ENCODE results near the gene CDH1. TPM values are rescaled to one million over a fixed set of nuclear protein-coding genes. Genes with fewer than 3 reads are reported as not detected.
A peak's percentile ranks its signal among the peaks of the same experiment; 100 is the strongest.

CDH1 gene
- polyA plus RNA-seq, 1 experiment: 0.06 TPM

DNA sequence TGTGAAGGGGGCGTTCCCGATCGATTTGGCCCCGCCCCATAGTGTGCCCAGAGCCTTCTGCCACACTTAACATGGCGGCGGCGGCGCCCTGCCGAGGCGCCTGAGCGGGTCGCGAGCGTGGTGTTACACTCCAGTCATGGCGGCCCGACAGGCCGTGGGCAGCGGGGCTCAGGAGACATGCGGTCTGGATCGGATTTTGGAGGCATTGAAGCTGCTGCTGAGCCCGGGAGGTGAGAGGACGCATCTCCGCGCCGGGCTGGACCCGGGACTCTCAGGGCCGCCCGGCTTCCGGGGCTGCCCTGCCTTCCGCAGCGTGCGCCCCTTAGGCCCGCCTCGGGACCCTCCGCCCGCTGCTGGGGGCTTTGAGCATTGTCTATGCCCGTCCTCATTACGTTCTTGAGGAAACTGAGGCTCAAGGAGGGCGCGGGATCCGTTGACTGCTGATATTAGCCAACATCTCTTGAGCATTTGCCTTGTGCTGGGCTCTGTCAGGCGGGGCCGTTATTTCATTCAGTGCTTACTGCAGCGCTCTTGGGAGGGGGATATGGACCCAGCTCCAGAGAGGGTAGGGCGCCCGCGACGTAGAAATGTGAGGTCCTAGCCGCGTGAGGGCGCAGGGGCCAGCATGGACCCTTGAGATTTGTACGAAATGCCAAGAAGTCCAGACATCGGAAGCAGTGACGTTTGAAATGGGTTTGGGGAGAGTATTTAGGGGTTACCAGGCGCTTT lies 106.6 kb downstream of the CDH1 start, which contains the start of gene TANGO6:
Gene TANGO6 (plus strand): TSS at position 50 of the 729 bp plus-strand sequence. CDS start 87 bp downstream, at position 137.
- Histone ChIP-seq H3K27me3 (ENCODE audit: control insufficient read depth, insufficient read depth, low read length) (no peaks in the 10 kb centered on the region), H3K27ac (ENCODE audit: low read depth, low read length) (peak within 1 kb of the TSS; percentile 85), H3K4me3 (ENCODE audit: low read depth, low read length) (peak within 1 kb of the TSS; percentile 89), H3K9me3 (ENCODE audit: control insufficient read depth, insufficient read depth, low read length) (no peaks in the 10 kb centered on the region)
- POLR2A ChIA-PET: interaction anchor here (0.6 to 0.7 kb wide), 3 partner anchors 57 to 280 kb away, joined by 3 to 4 read pairs (median 4); no protein-coding TSS in a partner anchor
- no peak for DNase-seq (ENCODE audit: low read depth, low spot score)
- CTCF ChIA-PET: interaction anchor here (0.6 to 5.6 kb wide), 11 partner anchors 9 to 365 kb away, joined by 3 to 182 read pairs (median 4); partner anchors contain the start of gene HAS3
- TF ChIP-seq, protein P1, sequence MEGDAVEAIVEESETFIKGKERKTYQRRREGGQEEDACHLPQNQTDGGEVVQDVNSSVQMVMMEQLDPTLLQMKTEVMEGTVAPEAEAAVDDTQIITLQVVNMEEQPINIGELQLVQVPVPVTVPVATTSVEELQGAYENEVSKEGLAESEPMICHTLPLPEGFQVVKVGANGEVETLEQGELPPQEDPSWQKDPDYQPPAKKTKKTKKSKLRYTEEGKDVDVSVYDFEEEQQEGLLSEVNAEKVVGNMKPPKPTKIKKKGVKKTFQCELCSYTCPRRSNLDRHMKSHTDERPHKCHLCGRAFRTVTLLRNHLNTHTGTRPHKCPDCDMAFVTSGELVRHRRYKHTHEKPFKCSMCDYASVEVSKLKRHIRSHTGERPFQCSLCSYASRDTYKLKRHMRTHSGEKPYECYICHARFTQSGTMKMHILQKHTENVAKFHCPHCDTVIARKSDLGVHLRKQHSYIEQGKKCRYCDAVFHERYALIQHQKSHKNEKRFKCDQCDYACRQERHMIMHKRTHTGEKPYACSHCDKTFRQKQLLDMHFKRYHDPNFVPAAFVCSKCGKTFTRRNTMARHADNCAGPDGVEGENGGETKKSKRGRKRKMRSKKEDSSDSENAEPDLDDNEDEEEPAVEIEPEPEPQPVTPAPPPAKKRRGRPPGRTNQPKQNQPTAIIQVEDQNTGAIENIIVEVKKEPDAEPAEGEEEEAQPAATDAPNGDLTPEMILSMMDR (IDR thresholded peaks at IDR 0.05; ENCODE audit: low read depth, low read length): peak; percentile 49

DNA sequence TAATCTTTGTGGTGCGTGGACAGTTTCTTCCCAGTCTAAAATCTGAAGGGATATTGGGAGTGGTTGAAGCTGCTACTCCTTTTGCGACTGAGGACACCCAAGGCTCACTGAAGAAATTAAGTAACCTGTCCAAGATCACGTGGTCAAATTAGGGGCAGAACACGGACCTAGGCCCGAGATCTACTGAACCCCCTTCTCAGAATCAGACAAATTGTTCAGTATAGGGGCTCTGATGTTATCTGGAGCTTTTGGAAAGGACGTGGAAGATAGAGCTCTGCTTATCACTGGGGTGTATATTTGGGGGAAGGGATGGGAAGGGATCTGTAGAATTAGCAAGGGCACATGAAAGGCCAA lies 107.1 kb downstream of the CDH1 start:
- POLR2A ChIA-PET: interaction anchor here (0.6 kb wide), 1 partner anchor 280 kb away, joined by 3 read pairs; no protein-coding TSS in a partner anchor
- no peak for DNase-seq (ENCODE audit: low read depth, low spot score)

GRCh38 chr16:68848786-68849185 lies 111.7 kb downstream of the CDH1 start:
- Histone ChIP-seq H3K27ac (ENCODE audit: low read depth, low read length) (no peak overlapping the region), H3K4me3 (ENCODE audit: low read depth, low read length) (no peak overlapping the region), H3K9me3 (ENCODE audit: control insufficient read depth, insufficient read depth, low read length) (no peaks in the 10 kb centered on the region), H3K27me3 (ENCODE audit: control insufficient read depth, insufficient read depth, low read length) (no peaks in the 10 kb centered on the region)
- TF ChIP-seq, protein P1 (IDR thresholded peaks at IDR 0.05; ENCODE audit: low read depth, low read length): no peak
- CTCF ChIA-PET: interaction anchor here (3.5 kb wide), 1 partner anchor 275 kb away, joined by 27 read pairs; no protein-coding TSS in a partner anchor
- DNase-seq (ENCODE audit: low read depth, low spot score): no peak
- POLR2A ChIA-PET: no interaction called here

More for the DNA sequence above, 107.1 kb downstream of the CDH1 start:
- Histone ChIP-seq H3K27ac (ENCODE audit: low read depth, low read length) (peak overlapping the region; percentile 85), H3K27me3 (ENCODE audit: control insufficient read depth, insufficient read depth, low read length) (no peaks in the 10 kb centered on the region), H3K4me3 (ENCODE audit: low read depth, low read length) (peak overlapping the region; percentile 89), H3K9me3 (ENCODE audit: control insufficient read depth, insufficient read depth, low read length) (no peaks in the 10 kb centered on the region)
- CTCF ChIA-PET: interaction anchor here (0.6 to 5.6 kb wide), 6 partner anchors 21 to 364 kb away, joined by 3 to 182 read pairs (median 4); partner anchors contain the start of gene HAS3
- TF ChIP-seq, protein P1 (IDR thresholded peaks at IDR 0.05; ENCODE audit: low read depth, low read length): no peak

DNA sequence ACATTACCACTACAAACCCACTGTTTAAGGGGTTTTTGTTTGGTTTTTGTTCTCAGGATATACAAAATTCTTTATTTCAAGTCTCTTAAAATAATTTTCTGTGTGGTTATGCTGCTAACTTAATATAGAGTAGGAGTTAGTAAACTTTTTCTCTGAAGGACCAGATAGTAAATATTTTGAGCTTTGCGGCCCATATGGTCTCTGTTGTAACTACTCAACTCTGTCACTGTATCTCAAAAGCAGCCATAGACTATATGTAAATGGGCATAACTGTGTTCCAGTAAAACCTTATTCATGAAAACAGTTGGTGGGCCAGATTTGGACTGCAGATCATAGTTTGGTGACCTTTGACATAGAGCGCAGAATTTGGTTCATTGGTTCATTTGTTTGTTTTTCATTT lies 113.4 kb downstream of the CDH1 start:
- H3K27ac ChIP-seq (ENCODE audit: low read depth, low read length): no peak overlapping the region
- no peak overlapping the region for H3K4me3 ChIP-seq (ENCODE audit: low read depth, low read length)
- ChIA-PET CTCF (interaction anchor here (1.0 to 3.5 kb wide), 2 partner anchors 273 to 330 kb away, joined by 3 to 27 read pairs; no protein-coding TSS in a partner anchor), POLR2A (no interaction called here)
- H3K27me3 ChIP-seq (ENCODE audit: control insufficient read depth, insufficient read depth, low read length): no peaks in the 10 kb centered on the region
- no peak for DNase-seq (ENCODE audit: low read depth, low spot score)
- TF ChIP-seq, protein P1 (IDR thresholded peaks at IDR 0.05; ENCODE audit: low read depth, low read length): no peak
- no peaks in the 10 kb centered on the region for H3K9me3 ChIP-seq (ENCODE audit: control insufficient read depth, insufficient read depth, low read length)

DNA sequence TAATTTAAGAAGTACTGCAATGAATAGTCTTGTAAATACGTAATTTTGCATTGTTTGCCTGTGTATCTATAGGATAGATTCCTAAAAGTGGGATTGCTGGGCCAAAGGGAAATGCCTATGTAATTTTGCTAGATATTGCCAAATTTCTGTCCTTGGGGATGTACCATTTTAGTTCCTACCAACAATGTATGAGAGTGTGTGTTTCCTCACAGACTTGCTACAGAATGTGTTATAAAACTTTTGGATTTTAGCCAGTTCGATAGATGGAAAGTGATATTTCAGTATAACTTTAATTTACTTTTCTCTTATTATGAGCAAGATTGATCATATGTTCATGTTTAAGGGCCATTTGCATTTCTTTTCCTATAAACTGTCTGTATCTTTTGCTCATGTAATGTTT lies 114.5 kb downstream of the CDH1 start:
- Histone ChIP-seq H3K27me3 (ENCODE audit: control insufficient read depth, insufficient read depth, low read length) (no peaks in the 10 kb centered on the region), H3K9me3 (ENCODE audit: control insufficient read depth, insufficient read depth, low read length) (no peaks in the 10 kb centered on the region), H3K27ac (ENCODE audit: low read depth, low read length) (no peak overlapping the region), H3K4me3 (ENCODE audit: low read depth, low read length) (no peak overlapping the region)
- DNase-seq (ENCODE audit: low read depth, low spot score): no peak
- CTCF ChIA-PET: interaction anchor here (0.6 to 3.5 kb wide), 3 partner anchors 261 to 523 kb away, joined by 3 to 27 read pairs (median 8); no protein-coding TSS in a partner anchor
- TF ChIP-seq, protein P1 (IDR thresholded peaks at IDR 0.05; ENCODE audit: low read depth, low read length): no peak
- POLR2A ChIA-PET: no interaction called here
